HepG2 (cell line): ENCODE measurements around the gene IL21R.

Source experiments
- ARNT ChIP-seq: fragments of 450-650 bp; IDR thresholded peaks from 2 replicates; pipeline ENCODE4 v1.6.1; 2017
- ATF3 ChIP-seq: sonication (generic); formaldehyde crosslinking; IDR thresholded peaks from 2 replicates; pipeline ENCODE4 v1.4.0; 2020; ENCODE audit warnings: missing genetic modification reagents
- BRCA1 ChIP-seq: sonication (generic); formaldehyde crosslinking; IDR thresholded peaks from 2 replicates; pipeline ENCODE4 v1.4.0; 2020; ENCODE audit warnings: missing genetic modification reagents
- CTCF ChIP-seq: sonication (generic); formaldehyde crosslinking; IDR thresholded peaks from 2 replicates; pipeline ENCODE4 v1.5.0; 2020; ENCODE audit warnings: mild to moderate bottlenecking, missing genetic modification reagents, moderate library complexity
- EP300 ChIP-seq, 3 experiments: sonication (generic) in 1 of 3; formaldehyde crosslinking in 1 of 3; IDR thresholded peaks; 2 replicates each; pipeline versions ENCODE4 v1.5.1 to v1.6.1; 2011 to 2020; ENCODE audit warnings: low read depth in 2 of 3, low read length in 2 of 3, borderline replicate concordance in 1 of 3, improper control_type of control experiment in 1 of 3, mild to moderate bottlenecking in 1 of 3, missing genetic modification reagents in 1 of 3, moderate library complexity in 1 of 3
- EZH2 ChIP-seq: conservative IDR thresholded peaks from 2 replicates; pipeline ENCODE4 v1.6.1; 2012; ENCODE audit warnings: mild to moderate bottlenecking, low read depth, low read length, moderate library complexity
- FOSL1 ChIP-seq: sonication (generic); formaldehyde crosslinking; IDR thresholded peaks from 2 replicates; pipeline ENCODE4 v1.9.0; 2021; ENCODE audit warnings: missing genetic modification reagents, borderline replicate concordance
- JUNB ChIP-seq: sonication (generic); formaldehyde crosslinking; IDR thresholded peaks from 2 replicates; pipeline ENCODE4 v1.8.0; 2022; ENCODE audit warnings: missing genetic modification reagents, mild to moderate bottlenecking, borderline replicate concordance
- KDM5B ChIP-seq: sonication (generic); formaldehyde crosslinking; IDR thresholded peaks from 2 replicates; pipeline ENCODE4 v1.4.0; 2020; ENCODE audit warnings: missing genetic modification reagents, mild to moderate bottlenecking, borderline replicate concordance
- POLR2A ChIP-seq, 2 experiments: IDR thresholded peaks; 2 replicates each; pipeline ENCODE4 v1.6.1; 2011; ENCODE audit warnings: low read depth in 2 of 2, low read length in 2 of 2, mild to moderate bottlenecking in 1 of 2, moderate library complexity in 1 of 2; ENCODE audit not compliant: insufficient read depth in 1 of 2
- SUZ12 ChIP-seq: fragments of 150-350 bp; IDR thresholded peaks from 2 replicates; pipeline ENCODE4 v1.6.1; 2014; ENCODE audit warnings: low read depth, low read length
- TSC22D2 ChIP-seq: sonication (generic); formaldehyde crosslinking; IDR thresholded peaks from 2 replicates; pipeline ENCODE4 v1.5.1; 2020; ENCODE audit warnings: missing genetic modification reagents, mild to moderate bottlenecking, borderline replicate concordance
- ZNF740 ChIP-seq: sonication (generic); formaldehyde crosslinking; IDR thresholded peaks from 2 replicates; pipeline ENCODE4 v1.4.0; 2020; ENCODE audit warnings: missing genetic modification reagents
- TF ChIP-seq, protein P1 (sequence below): IDR thresholded peaks from 2 replicates; pipeline ENCODE4 v1.6.1; 2016; ENCODE audit warnings: control low read depth

DNA sequence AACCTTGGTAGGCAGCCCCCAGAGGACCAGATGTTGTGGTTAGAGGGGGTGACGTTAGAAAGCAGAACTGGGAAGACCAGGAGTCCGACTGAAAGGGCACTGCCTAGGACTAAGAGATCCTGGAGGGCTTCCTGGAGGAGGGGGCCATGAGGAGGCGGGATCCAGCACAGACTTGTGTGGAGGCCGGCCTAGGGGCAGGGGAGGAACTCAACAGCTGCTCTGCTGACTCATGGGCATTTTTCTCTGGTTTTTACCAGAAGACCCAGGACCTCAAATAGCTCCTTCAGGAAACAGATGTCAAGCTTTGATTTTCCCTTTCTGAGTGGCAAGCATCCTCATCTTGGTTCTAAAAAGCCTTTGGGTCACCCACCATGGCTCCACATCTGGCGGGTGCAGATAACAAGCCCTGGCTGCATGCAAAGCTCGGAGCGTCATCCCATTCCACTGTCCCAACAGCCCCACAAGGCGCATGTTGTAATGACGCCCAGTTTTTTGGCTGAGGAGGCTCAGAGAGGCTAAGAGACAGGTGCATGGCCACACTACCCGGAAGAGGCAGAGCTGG is 29.0 kb downstream of the IL21R start:
- TF ChIP-seq KDM5B (CRISPR knock-in tag) (no peak), EP300 (IDR thresholded peaks at IDR 0.05; ENCODE audit: low read depth in 2 of 2, low read length in 2 of 2) (no peak), EP300 (CRISPR knock-in tag; IDR thresholded peaks at IDR 0.05; ENCODE audit: borderline replicate concordance) (no peak), JUNB (CRISPR knock-in tag) (no peak), ATF3 (CRISPR knock-in tag) (no peak), CTCF (CRISPR knock-in tag) (no peak), ZNF740 (CRISPR knock-in tag) (no peak), TSC22D2 (CRISPR knock-in tag) (no peak), BRCA1 (no peak), ARNT (no peak), EZH2 (no peak), SUZ12 (no peak), POLR2A (IDR thresholded peaks at IDR 0.05; ENCODE audit: insufficient read depth in 1 of 2, low read depth in 2 of 2, low read length in 2 of 2) (no peak), FOSL1 (CRISPR knock-in tag) (no peak)
- TF ChIP-seq, protein P1, sequence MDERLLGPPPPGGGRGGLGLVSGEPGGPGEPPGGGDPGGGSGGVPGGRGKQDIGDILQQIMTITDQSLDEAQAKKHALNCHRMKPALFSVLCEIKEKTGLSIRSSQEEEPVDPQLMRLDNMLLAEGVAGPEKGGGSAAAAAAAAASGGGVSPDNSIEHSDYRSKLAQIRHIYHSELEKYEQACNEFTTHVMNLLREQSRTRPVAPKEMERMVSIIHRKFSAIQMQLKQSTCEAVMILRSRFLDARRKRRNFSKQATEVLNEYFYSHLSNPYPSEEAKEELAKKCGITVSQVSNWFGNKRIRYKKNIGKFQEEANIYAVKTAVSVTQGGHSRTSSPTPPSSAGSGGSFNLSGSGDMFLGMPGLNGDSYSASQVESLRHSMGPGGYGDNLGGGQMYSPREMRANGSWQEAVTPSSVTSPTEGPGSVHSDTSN (CRISPR knock-in tag), result no peak
